Upper lobe of left lung (tissue), 6 donors: Measurements from ENCODE around the gene XPC. TPM values are rescaled to one million over a fixed set of nuclear protein-coding genes. Genes with fewer than 3 reads are reported as not detected.
"Not testable (repeated sequence)": the region's sequence is repeated elsewhere in the genome, so short reads cannot be mapped to it uniquely, and the experiment has no call there.

ENCODE experiments used
- ATAC-seq, 2 donors: fragments of 200-7000 bp; cut with Tn5 transposase; one replicate each; pipeline ENCODE4 v1.9.1; 2022; ENCODE audit warnings: mild to moderate bottlenecking in 2 of 2, moderate library complexity in 2 of 2; ENCODE audit not compliant: low FRiP score in 2 of 2
- DNase-seq, 2 donors: peaks; one replicate each; pipeline ENCODE4 v3.0.0-alpha.2; 2019 to 2020
- H3K27ac ChIP-seq, 4 donors: fragments of 200-600 bp; sonication (generic); one replicate each; pipeline ENCODE4 v1.5.1; 2016 to 2019
- H3K27me3 ChIP-seq, 4 donors: fragments of 200-600 bp; sonication (generic); one replicate each; pipeline ENCODE4 v1.5.1; 2017 to 2019
- H3K36me3 ChIP-seq, 4 donors: fragments of 200-600 bp; sonication (generic); one replicate each; pipeline ENCODE4 v1.5.1; 2016 to 2019
- H3K4me1 ChIP-seq, 4 donors: fragments of 200-600 bp; sonication (generic); one replicate each; pipeline ENCODE4 v1.5.1; 2018 to 2019
- H3K4me3 ChIP-seq, 4 donors: fragments of 200-600 bp; sonication (generic); one replicate each; pipeline ENCODE4 v1.5.1; 2017 to 2019; ENCODE audit warnings: mild to moderate bottlenecking in 2 of 4, moderate library complexity in 1 of 4
- H3K9me3 ChIP-seq, 4 donors: fragments of 200-600 bp; sonication (generic); one replicate each; pipeline ENCODE4 v1.5.1; 2018 to 2019
- CTCF ChIP-seq, 6 experiments: fragments of 450-650 bp in 4 of 6; fragments of 200-600 bp in 2 of 6; sonication (generic) in 2 of 6; IDR thresholded peaks; one replicate each; pipeline ENCODE4 v1.5.1; 2016 to 2019; ENCODE audit warnings: antibody characterized with exemption in 6 of 6
- EP300 ChIP-seq, 4 donors: sonication (generic); formaldehyde crosslinking; IDR thresholded peaks; one replicate each; pipeline ENCODE4 v1.5.1; 2017; ENCODE audit warnings: antibody characterized with exemption in 4 of 4, control low read depth in 2 of 4
- POLR2A ChIP-seq, 4 donors: fragments of 450-650 bp; IDR thresholded peaks; one replicate each; pipeline ENCODE4 v1.5.1; 2016 to 2017; ENCODE audit warnings: antibody characterized with exemption in 4 of 4, mild to moderate bottlenecking in 2 of 4
- POLR2AphosphoS5 ChIP-seq, 2 donors: sonication (generic); formaldehyde crosslinking; IDR thresholded peaks; one replicate each; pipeline ENCODE4 v1.5.1; 2017; ENCODE audit warnings: antibody characterized with exemption in 2 of 2
- WGBS, 2 donors: methylation state at CpG; one replicate each; pipeline ENCODE4 v1.1.5; 2017 to 2018; 5-methylcytosine and 5-hydroxymethylcytosine counted together
- total RNA-seq, 6 donors: library from RNA; depleted of rRNA in 4 of 6; stranded (reverse); fragments of >200 nt in 4 of 6; gene quantifications; one replicate each; pipeline versions ENCODE4 v1.1.0 to v1.2.1, GENCODE V29; 2016 to 2021
- donor health status: DM: no; HTN: no; CAD: no; lungs with moderate emphysema.
- donor health status: DM: no; HTN: yes; CAD: no; lungs with severe emphysema.

Gene XPC
- total RNA-seq, 6 donors from 2014 or later = 33.8 to 87.0 (median 46.6) TPM

- Histone ChIP-seq H3K36me3 (peaks cover 12 to 39% (median 31%) of the 10 kb centered on the region in 4 donors), H3K27ac (no peak overlapping the region), H3K4me3 (no peak overlapping the region), H3K4me1 (peaks cover 0 to 16% (median 11%) of the 10 kb centered on the region in 4 donors), H3K9me3 (no peaks in the 10 kb centered on the region), H3K27me3 (no peaks in the 10 kb centered on the region)
- TF ChIP-seq CTCF (IDR thresholded peaks at IDR 0.05) = no peak
- TF ChIP-seq POLR2A (IDR thresholded peaks at IDR 0.05) = no peak
- TF ChIP-seq EP300 (IDR thresholded peaks at IDR 0.05) = no peak
- TF ChIP-seq POLR2AphosphoS5 (IDR thresholded peaks at IDR 0.05) = no peak
- no peak for ATAC-seq
- no peak for DNase-seq
- WGBS, 2 donors = 87 to 89% methylated on average over 10 of the region's 10 CpGs
Observed at GRCh38 chr3:14117468-14118399, 60.7 kb downstream of the XPC start.

- 96 to 98% methylated on average over 4 to 7 of the region's 7 CpGs for WGBS, 2 donors
- peak in 1 of 6 experiments; percentile 15 for TF ChIP-seq CTCF (IDR thresholded peaks at IDR 0.05)
- no peak for TF ChIP-seq EP300 (IDR thresholded peaks at IDR 0.05)
- TF ChIP-seq POLR2AphosphoS5 (IDR thresholded peaks at IDR 0.05) = no peak
- no peak for DNase-seq
Observed at GRCh38 chr3:14113965-14114635, 64.3 kb downstream of the XPC start.

GRCh38 chr3:14110699-14111098 is 67.7 kb downstream of the XPC start:
- no peaks in the 10 kb centered on the region for H3K9me3 ChIP-seq
- peaks cover 10 to 44% (median 32%) of the 10 kb centered on the region in 4 donors for H3K36me3 ChIP-seq
- no peaks in the 10 kb centered on the region for H3K4me1 ChIP-seq
- WGBS, 2 donors = 87 to 89% methylated on average over 4 of the region's 4 CpGs
- no peaks in the 10 kb centered on the region for H3K27me3 ChIP-seq
- no peak for TF ChIP-seq EP300 (IDR thresholded peaks at IDR 0.05)
- TF ChIP-seq POLR2A (IDR thresholded peaks at IDR 0.05) = no peak
- no peak for TF ChIP-seq CTCF (IDR thresholded peaks at IDR 0.05)
- no peak for TF ChIP-seq POLR2AphosphoS5 (IDR thresholded peaks at IDR 0.05)
- DNase-seq (no peak), ATAC-seq (no peak)
- H3K4me3 ChIP-seq = no peak overlapping the region
- no peak overlapping the region for H3K27ac ChIP-seq

More at GRCh38 chr3:14113965-14114635, 64.3 kb downstream of the XPC start:
- H3K4me3 ChIP-seq = no peak overlapping the region
- peaks cover 0 to 11% (median 10%) of the 10 kb centered on the region in 4 donors for H3K4me1 ChIP-seq
- H3K27me3 ChIP-seq = no peaks in the 10 kb centered on the region
- H3K9me3 ChIP-seq = no peaks in the 10 kb centered on the region
- H3K36me3 ChIP-seq = peaks cover 12 to 50% (median 36%) of the 10 kb centered on the region in 4 donors
- H3K27ac ChIP-seq = no peak overlapping the region
- ATAC-seq = no peak

GRCh38 chr3:14109821-14110220 is 68.6 kb downstream of the XPC start:
- H3K27ac ChIP-seq, ATAC-seq, H3K9me3 ChIP-seq, H3K27me3 ChIP-seq, DNase-seq, H3K4me3 ChIP-seq, H3K4me1 ChIP-seq: not testable (repeated sequence)
- H3K36me3 ChIP-seq = peaks cover 1 to 35% (median 24%) of the 10 kb centered on the region in 4 donors
- WGBS, 2 donors = 96% methylated on average over 5 of the region's 5 CpGs

- Histone ChIP-seq H3K27ac (no peak overlapping the region), H3K4me1 (no peaks in the 10 kb centered on the region), H3K36me3 (no peaks in the 10 kb centered on the region), H3K27me3 (no peaks in the 10 kb centered on the region), H3K4me3 (no peak overlapping the region), H3K9me3 (peaks cover 0 to 7% (median 0%) of the 10 kb centered on the region in 4 donors)
- WGBS, 2 donors = 93 to 96% methylated on average over 5 of the region's 5 CpGs
- DNase-seq (no peak), ATAC-seq (no peak)
- TF ChIP-seq POLR2A (IDR thresholded peaks at IDR 0.05) = no peak
- TF ChIP-seq CTCF (IDR thresholded peaks at IDR 0.05) = no peak
- no peak for TF ChIP-seq EP300 (IDR thresholded peaks at IDR 0.05)
- TF ChIP-seq POLR2AphosphoS5 (IDR thresholded peaks at IDR 0.05) = no peak
Observed at GRCh38 chr3:14097616-14098391, 80.6 kb downstream of the XPC start.
